Neutrophil (primary cell): ENCODE measurements around the gene BHLHE23.

Experiments
- H3K27ac ChIP-seq: fragments of 200-600 bp; sonication (generic); 2 replicates; pipeline ENCODE4 v1.5.1; 2016; ENCODE audit warnings: mild to moderate bottlenecking, moderate library complexity
- H3K27me3 ChIP-seq: fragments of 200-600 bp; sonication (generic); 2 replicates; pipeline ENCODE4 v1.6.0; 2016; ENCODE audit warnings: mild to moderate bottlenecking
- H3K36me3 ChIP-seq: fragments of 200-600 bp; sonication (generic); 2 replicates; pipeline ENCODE4 v1.5.1; 2017
- H3K4me1 ChIP-seq, 2 experiments: fragments of 200-600 bp in 1 of 2; sonication (generic) in 1 of 2; 1 replicate in 1 of 2; 2 replicates in 1 of 2; pipeline versions ENCODE4 v1.5.1 to v1.6.1; 2013 to 2016; ENCODE audit warnings: low read depth in 1 of 2, low read length in 1 of 2, mild to moderate bottlenecking in 1 of 2, moderate library complexity in 1 of 2; ENCODE audit not compliant: control insufficient read depth in 1 of 2, insufficient read depth in 1 of 2
- H3K4me3 ChIP-seq, 2 experiments: fragments of 200-600 bp in 1 of 2; sonication (generic) in 1 of 2; 1 replicate in 1 of 2; 2 replicates in 1 of 2; pipeline ENCODE4 v1.5.1; 2013 to 2016; ENCODE audit warnings: low read depth in 1 of 2, low read length in 1 of 2, mild to moderate bottlenecking in 1 of 2, moderate library complexity in 1 of 2
- H3K9me3 ChIP-seq: fragments of 200-600 bp; sonication (generic); 2 replicates; pipeline ENCODE4 v1.5.1; 2016
- CTCF ChIP-seq: fragments of 200-600 bp; sonication (generic); IDR thresholded peaks from 2 replicates; pipeline ENCODE4 v1.5.1; 2016; ENCODE audit warnings: antibody characterized with exemption

Gene BHLHE23

GRCh38 chr20:62978561-62978943 is 28.2 kb downstream of the BHLHE23 start:
- no peak for TF ChIP-seq CTCF
- Histone ChIP-seq H3K9me3 (no peaks in the 10 kb centered on the region), H3K27ac (no peak overlapping the region), H3K27me3 (peaks cover 100% of the 10 kb centered on the region), H3K4me3 (no peak overlapping the region), H3K4me1 (peaks cover 0 to 4% of the 10 kb centered on the region in 2 experiments), H3K36me3 (no peaks in the 10 kb centered on the region)

- H3K9me3 ChIP-seq, result no peaks in the 10 kb centered on the region
- peaks cover 100% of the 10 kb centered on the region for H3K27me3 ChIP-seq
- no peak overlapping the region for H3K4me3 ChIP-seq
- H3K4me1 ChIP-seq, result peaks cover 0 to 4% of the 10 kb centered on the region in 2 experiments
- TF ChIP-seq CTCF, result no peak
- H3K36me3 ChIP-seq, result no peaks in the 10 kb centered on the region
- no peak overlapping the region for H3K27ac ChIP-seq
Observed at GRCh38 chr20:62977613-62978560, 28.9 kb downstream of the BHLHE23 start.

- peaks cover 100% of the 10 kb centered on the region for H3K27me3 ChIP-seq
- no peaks in the 10 kb centered on the region for H3K36me3 ChIP-seq
- H3K4me3 ChIP-seq, result no peak overlapping the region
- TF ChIP-seq CTCF, result no peak
- peaks cover 0 to 12% of the 10 kb centered on the region in 2 experiments for H3K4me1 ChIP-seq
- no peak overlapping the region for H3K27ac ChIP-seq
- no peaks in the 10 kb centered on the region for H3K9me3 ChIP-seq
Observed at GRCh38 chr20:62976886-62977285, 29.9 kb downstream of the BHLHE23 start.

GRCh38 chr20:62975812-62976508 is 30.8 kb downstream of the BHLHE23 start:
- H3K4me1 ChIP-seq, result peaks cover 0 to 12% of the 10 kb centered on the region in 2 experiments
- no peak overlapping the region for H3K4me3 ChIP-seq
- no peaks in the 10 kb centered on the region for H3K9me3 ChIP-seq
- no peak overlapping the region for H3K27ac ChIP-seq
- H3K27me3 ChIP-seq, result peaks cover 100% of the 10 kb centered on the region
- no peak for TF ChIP-seq CTCF
- H3K36me3 ChIP-seq, result no peaks in the 10 kb centered on the region

- Histone ChIP-seq H3K9me3 (no peaks in the 10 kb centered on the region), H3K4me1 (peaks cover 0 to 12% of the 10 kb centered on the region in 2 experiments), H3K27ac (no peak overlapping the region), H3K36me3 (no peaks in the 10 kb centered on the region), H3K27me3 (peaks cover 100% of the 10 kb centered on the region), H3K4me3 (no peak overlapping the region)
- TF ChIP-seq CTCF, result no peak
Observed at GRCh38 chr20:62975251-62975760, 31.5 kb downstream of the BHLHE23 start.
